GM11168 (cell line): Measurements from ENCODE around the gene RPL28.

Source experiments
- in situ Hi-C: fragments of 300-500 bp; cut with MboI; formaldehyde crosslinking; loops from one replicate; pipeline ENCODE4 v1.12.0; 2022; ENCODE audit warnings: low sequenced_read_pairs; ENCODE audit not compliant: unreplicated experiment

Gene RPL28

GRCh38 chr19:55370305-55370988, 15.3 kb upstream of the RPL28 start, which contains the start of gene IL11:
Gene IL11, minus strand, starts transcription at chr19:55370463. Its CDS starts 153 bp downstream, at chr19:55370310.
- in situ Hi-C loops, result no loop called here

- in situ Hi-C loops, result no loop called here
These were observed 13.2 kb upstream of the RPL28 start for GRCh38 chr19:55372316-55373081.

GRCh38 chr19:55373306-55373992, 12.3 kb upstream of the RPL28 start:
- in situ Hi-C loops, result no loop called here

GRCh38 chr19:55373993-55374757, 11.6 kb upstream of the RPL28 start:
- in situ Hi-C loops, result no loop called here

- in situ Hi-C loops, result loop anchor here (5.0 kb wide), 1 partner anchor 34 kb away; no protein-coding TSS in a partner anchor
These were observed 9.3 kb upstream of the RPL28 start, which contains the start of gene TMEM190 for GRCh38 chr19:55376241-55376933. Gene TMEM190, plus strand, starts transcription at chr19:55376826. Its CDS starts 28 bp downstream, at chr19:55376854.

GRCh38 chr19:55377356-55378131, 8.2 kb upstream of the RPL28 start:
- in situ Hi-C loops, result loop anchor here (5.0 kb wide), 1 partner anchor 35 kb away; no protein-coding TSS in a partner anchor

- in situ Hi-C loops, result loop anchor here (5.0 kb wide), 1 partner anchor 37 kb away; no protein-coding TSS in a partner anchor
These were observed 6.6 kb upstream of the RPL28 start for GRCh38 chr19:55379174-55379573.

GRCh38 chr19:55382013-55382412, 3.7 kb upstream of the RPL28 start:
- in situ Hi-C loops, result no loop called here

- in situ Hi-C loops, result no loop called here
These were observed 3.1 kb upstream of the RPL28 start for GRCh38 chr19:55382522-55383054.

- in situ Hi-C loops, result no loop called here
These were observed 2.2 kb upstream of the RPL28 start for GRCh38 chr19:55383279-55384130.

GRCh38 chr19:55384131-55384919, 1.4 kb upstream of the RPL28 start, which contains the start of gene TMEM238:
Gene TMEM238, minus strand, starts transcription at chr19:55384292. Its CDS starts 33 bp downstream, at chr19:55384259.
- in situ Hi-C loops, result no loop called here

- in situ Hi-C loops, result no loop called here
These were observed 610 bp upstream of the RPL28 start for GRCh38 chr19:55384920-55385723.

- in situ Hi-C loops, result no loop called here
These were observed 800 bp downstream of the RPL28 start for GRCh38 chr19:55386493-55386971.

GRCh38 chr19:55387736-55388497, 2.2 kb downstream of the RPL28 start:
- in situ Hi-C loops, result no loop called here
